GM18867 (cell line): Measurements from ENCODE around the gene PPP4R4.
"Not testable (repeated sequence)": the region's sequence is repeated elsewhere in the genome, so short reads cannot be mapped to it uniquely, and the experiment has no call there.

Source experiments
- ATAC-seq: cut with Tn5 transposase; IDR thresholded peaks from one replicate; pipeline ENCODE4 v1.9.1; 2021; ENCODE audit warnings: mild to moderate bottlenecking, moderate library complexity; ENCODE audit not compliant: unreplicated experiment

The PPP4R4 gene

GRCh38 chr14:94268582-94268981 lies 94.5 kb downstream of the PPP4R4 start:
- ATAC-seq, result not testable (repeated sequence)

GRCh38 chr14:94269156-94269555 lies 95.0 kb downstream of the PPP4R4 start:
- no peak for ATAC-seq

- not testable (repeated sequence) for ATAC-seq
Observed at GRCh38 chr14:94276898-94277561, 102.9 kb downstream of the PPP4R4 start.

- ATAC-seq, result no peak
Observed at GRCh38 chr14:94278731-94279130, 104.6 kb downstream of the PPP4R4 start.

- ATAC-seq, result no peak
Observed at GRCh38 chr14:94282991-94283723, 109.0 kb downstream of the PPP4R4 start.

GRCh38 chr14:94284221-94284620 lies 110.1 kb downstream of the PPP4R4 start:
- ATAC-seq, result no peak

- ATAC-seq, result no peak
Observed at GRCh38 chr14:94285158-94285557, 111.0 kb downstream of the PPP4R4 start.

- no peak for ATAC-seq
Observed at GRCh38 chr14:94288610-94289465, 114.7 kb downstream of the PPP4R4 start.

GRCh38 chr14:94290197-94290596 lies 116.1 kb downstream of the PPP4R4 start:
- no peak for ATAC-seq

- no peak for ATAC-seq
Observed at GRCh38 chr14:94291159-94291905, 117.2 kb downstream of the PPP4R4 start.

GRCh38 chr14:94291906-94292525 lies 117.9 kb downstream of the PPP4R4 start:
- no peak for ATAC-seq

GRCh38 chr14:94292526-94292871 lies 118.4 kb downstream of the PPP4R4 start:
- no peak for ATAC-seq

- ATAC-seq, result no peak
Observed at GRCh38 chr14:94292872-94293577, 118.9 kb downstream of the PPP4R4 start, which contains the start of gene SERPINA10. SERPINA10 (minus strand) TSS chr14:94293268; CDS start chr14:94290593, 2,675 bp downstream.

GRCh38 chr14:94293578-94293924 lies 119.4 kb downstream of the PPP4R4 start:
- ATAC-seq, result no peak

GRCh38 chr14:94295360-94296180 lies 121.4 kb downstream of the PPP4R4 start:
- no peak for ATAC-seq

GRCh38 chr14:94296181-94296545 lies 122.0 kb downstream of the PPP4R4 start:
- ATAC-seq, result not testable (repeated sequence)

- no peak for ATAC-seq
Observed at GRCh38 chr14:94298130-94298529, 124.0 kb downstream of the PPP4R4 start.

- ATAC-seq, result no peak
Observed at GRCh38 chr14:94303111-94303510, 129.0 kb downstream of the PPP4R4 start.

GRCh38 chr14:94304243-94304642 lies 130.1 kb downstream of the PPP4R4 start:
- ATAC-seq, result no peak
